GM18861 (cell line): ENCODE results near the gene KIAA0825.

ENCODE experiments used
- ATAC-seq: cut with Tn5 transposase; IDR thresholded peaks from one replicate; pipeline ENCODE4 v1.9.1; 2021; ENCODE audit not compliant: unreplicated experiment

Gene KIAA0825, protein sequence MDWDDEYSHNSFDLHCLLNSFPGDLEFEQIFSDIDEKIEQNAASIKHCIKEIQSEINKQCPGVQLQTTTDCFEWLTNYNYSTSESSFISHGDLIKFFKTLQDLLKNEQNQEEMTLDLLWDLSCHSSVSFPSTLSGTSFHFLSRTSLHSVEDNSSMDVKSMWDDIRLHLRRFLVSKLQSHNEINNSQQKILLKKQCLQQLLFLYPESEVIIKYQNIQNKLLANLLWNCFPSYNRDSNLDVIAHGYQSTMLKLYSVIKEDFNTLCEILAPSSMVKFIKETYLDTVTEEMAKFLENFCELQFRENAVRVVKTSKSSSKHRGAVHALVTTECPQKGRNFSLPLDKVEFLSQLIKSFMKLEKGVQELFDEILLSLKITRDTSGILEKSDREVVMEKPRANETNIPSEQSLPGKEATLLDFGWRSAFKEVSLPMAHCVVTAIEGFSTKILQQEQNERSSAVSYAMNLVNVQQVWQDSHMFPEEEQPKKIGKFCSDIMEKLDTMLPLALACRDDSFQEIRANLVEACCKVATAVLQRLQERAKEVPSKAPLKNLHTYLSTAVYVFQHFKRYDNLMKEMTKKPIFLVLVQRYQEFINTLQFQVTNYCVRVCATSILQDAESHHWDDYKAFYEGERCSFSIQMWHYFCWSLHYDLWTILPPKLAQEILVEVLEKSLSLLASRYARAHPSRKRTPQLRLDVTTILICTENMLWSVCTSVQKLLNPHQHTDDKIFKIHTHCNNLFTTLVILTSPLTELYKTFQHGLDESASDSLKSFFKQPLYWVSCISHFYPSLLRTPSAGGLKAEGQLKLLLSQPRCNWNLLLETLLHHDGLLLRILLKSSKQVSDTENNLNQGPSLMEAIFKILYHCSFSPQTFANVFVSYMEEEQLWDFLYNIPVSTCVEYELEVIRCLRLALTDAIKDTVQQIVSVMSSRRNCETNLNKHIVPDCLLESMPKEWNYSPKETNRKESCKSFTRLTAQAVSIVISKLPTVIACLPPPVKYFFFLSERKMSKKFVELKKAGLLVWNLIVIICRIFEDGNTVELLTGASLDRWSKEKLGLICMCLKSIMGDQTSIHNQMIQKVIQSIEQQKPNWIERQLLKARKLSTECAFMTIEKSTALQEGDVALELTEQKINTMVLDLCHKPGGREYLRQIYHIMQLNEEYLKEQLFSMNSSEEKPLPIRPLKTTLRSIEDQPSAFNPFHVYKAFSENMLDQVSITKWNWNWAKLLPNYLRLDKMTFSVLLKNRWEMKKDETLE (N-terminal part only)

GRCh38 chr5:94618493-94619328 lies at the start of gene KIAA0825, which contains the start of gene SLF1:
Gene KIAA0825, minus strand, starts transcription at chr5:94618604. Its CDS starts 81,478 bp downstream, at chr5:94537126.
Gene SLF1, plus strand, starts transcription at chr5:94618669. Its CDS starts 10,142 bp downstream, at chr5:94628811.
- peak; percentile 92 for ATAC-seq

DNA sequence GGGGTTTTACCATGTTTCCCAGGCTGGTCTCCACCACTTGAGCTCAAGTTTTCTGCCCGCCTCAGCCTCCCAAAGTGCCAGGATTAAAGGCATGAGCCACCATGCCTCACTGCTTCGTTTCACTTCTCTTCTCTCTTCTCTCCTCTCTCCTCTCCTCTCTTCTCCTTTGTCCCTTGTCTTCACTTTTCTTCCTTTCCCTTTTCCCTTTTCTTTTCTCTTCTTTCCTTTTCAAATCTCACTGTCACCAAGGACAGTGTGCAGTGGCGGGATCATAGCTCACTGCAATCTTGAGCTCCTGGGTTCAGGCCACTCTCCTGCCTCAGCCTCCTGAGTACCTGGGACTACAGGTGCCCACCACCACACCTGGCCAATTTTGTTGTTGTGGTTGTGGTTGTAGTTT lies 49.5 kb upstream of the KIAA0825 start:
- no peak for ATAC-seq

GRCh38 chr5:94661086-94661485 lies 42.7 kb upstream of the KIAA0825 start:
- no peak for ATAC-seq

- no peak for ATAC-seq
Measured at GRCh38 chr5:94660506-94660905, 42.1 kb upstream of the KIAA0825 start.

GRCh38 chr5:94658272-94658671 lies 39.9 kb upstream of the KIAA0825 start:
- ATAC-seq, result no peak

GRCh38 chr5:94649874-94650273 lies 31.5 kb upstream of the KIAA0825 start:
- no peak for ATAC-seq

- ATAC-seq, result no peak
Measured at GRCh38 chr5:94646758-94647157, 28.4 kb upstream of the KIAA0825 start.

DNA sequence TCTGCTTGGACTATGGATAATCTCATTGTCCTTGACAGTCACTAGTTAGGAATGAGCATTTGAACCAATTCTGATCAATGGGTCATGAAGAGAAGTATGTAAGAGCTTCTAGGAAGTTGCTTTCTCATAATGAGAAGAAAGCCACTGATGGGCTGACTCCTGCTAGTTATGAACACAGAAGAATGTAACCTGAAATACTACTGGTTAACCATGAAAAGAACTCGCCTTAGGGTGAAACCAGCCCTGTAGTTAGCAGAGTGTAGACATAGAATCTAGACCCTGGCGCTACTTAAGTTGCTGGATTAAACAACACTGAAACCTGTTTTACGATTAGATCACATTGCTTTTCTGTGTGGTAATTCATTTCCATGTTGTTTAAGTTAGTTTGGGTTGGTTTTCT lies 26.6 kb upstream of the KIAA0825 start:
- ATAC-seq, result no peak

GRCh38 chr5:94640176-94640575 lies 21.8 kb upstream of the KIAA0825 start:
- ATAC-seq, result no peak

- ATAC-seq, result peak; percentile 97
Measured at GRCh38 chr5:94632024-94632423, 13.6 kb upstream of the KIAA0825 start.

GRCh38 chr5:94627191-94627590 lies 8.8 kb upstream of the KIAA0825 start:
- no peak for ATAC-seq

DNA sequence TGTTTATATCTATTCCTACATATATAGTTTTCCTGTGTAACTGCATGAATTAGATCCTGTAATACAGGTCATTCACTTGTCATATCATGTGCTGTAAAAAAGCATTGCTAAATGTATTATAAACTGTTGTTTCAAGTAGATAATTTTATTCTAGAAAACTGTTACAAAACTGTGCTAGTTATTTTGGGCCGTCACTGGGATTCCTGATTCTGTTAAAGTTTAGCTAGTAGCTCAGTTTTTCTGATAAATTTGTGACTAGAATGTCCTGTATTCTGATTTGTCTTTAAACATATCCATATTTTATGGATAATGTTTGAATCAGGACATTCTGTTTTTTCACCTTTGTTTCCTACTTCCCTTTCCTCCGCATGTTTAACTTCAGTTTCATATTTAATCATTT lies 5.5 kb upstream of the KIAA0825 start:
- ATAC-seq, result no peak

DNA sequence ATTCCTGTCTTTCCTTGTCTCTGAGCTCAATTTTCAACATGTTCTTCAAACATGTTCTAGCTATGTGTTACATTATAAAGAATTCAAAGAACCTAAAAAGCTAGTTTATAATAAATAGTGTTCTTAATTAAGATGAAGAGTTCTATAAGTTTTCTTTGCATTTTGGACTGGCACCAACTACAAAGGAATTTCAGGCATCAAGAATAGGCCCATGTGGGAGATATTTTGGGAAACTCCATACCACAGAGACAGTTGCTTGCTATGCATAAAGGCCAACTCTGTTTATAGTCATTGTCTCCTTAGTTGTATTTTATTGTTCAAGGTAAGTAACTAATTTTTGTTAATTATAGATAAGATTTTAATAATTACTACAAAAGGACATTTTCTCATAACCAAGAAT lies 4.6 kb upstream of the KIAA0825 start:
- no peak for ATAC-seq

- ATAC-seq, result no peak
Measured at GRCh38 chr5:94621763-94622162, 3.4 kb upstream of the KIAA0825 start.

DNA sequence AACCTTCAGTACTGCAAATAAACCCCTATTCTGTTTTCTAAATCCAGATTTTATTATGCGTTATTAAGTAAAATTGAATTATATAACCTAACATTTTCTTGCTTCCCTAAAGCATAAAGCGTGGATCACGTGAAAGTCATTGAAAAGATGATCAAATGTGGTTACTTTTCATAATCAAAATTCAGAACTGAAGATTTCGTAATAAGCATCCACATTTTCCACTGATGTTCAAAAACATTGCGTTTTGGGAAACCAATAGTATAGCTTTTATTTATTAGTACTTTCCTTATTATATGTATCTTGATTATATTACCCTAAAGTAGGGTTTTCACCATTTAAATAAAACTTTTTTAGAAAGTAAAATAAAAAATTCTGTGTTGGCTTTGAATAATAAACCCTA lies 1.9 kb upstream of the KIAA0825 start:
- ATAC-seq, result no peak

GRCh38 chr5:94618029-94618492 lies 343 bp downstream of the KIAA0825 start:
- peak; percentile 5 for ATAC-seq

DNA sequence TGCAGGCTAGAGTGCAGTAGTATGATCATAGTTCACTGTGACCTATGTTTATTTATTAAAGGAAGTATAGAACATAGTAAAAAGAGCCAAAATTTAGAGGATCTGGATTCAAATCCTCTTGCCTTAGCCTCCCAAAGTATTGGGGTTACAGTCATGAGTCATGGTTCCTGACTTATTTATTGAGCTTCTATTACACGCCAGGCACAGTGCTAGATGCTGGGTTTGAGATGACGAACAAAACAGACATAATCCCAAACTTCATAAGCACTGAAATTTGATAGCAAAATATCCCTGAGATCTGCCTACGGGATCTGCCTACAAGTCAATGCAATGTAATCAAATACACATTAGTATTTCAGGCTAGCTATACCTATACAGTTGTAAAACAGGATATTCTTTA lies 2.5 kb downstream of the KIAA0825 start:
- ATAC-seq, result no peak

GRCh38 chr5:94614156-94614805 lies 4.1 kb downstream of the KIAA0825 start:
- no peak for ATAC-seq

DNA sequence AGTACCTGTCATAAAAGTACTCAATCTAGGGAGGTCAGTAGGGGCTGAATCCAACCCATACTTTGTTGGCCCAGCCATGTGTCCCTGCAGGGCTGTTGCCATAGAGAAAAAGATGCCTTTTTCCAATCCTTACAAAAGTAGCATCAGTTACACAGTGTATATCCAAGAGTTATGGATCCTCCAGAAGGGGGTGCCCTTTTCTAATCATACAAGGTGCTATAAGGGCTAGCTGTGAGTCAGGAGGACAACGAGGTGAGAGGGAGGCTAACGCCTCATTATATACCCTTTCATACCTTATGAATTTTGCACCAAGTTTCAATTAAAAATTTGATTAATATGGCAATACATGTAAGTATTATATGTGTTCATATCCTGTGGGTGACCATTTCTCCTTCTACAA lies 4.8 kb downstream of the KIAA0825 start:
- ATAC-seq, result no peak
